A673 (cell line): ENCODE data around the gene HMX2. TPM values are rescaled to one million over a fixed set of nuclear protein-coding genes. Genes with fewer than 3 reads are reported as not detected.

Source experiments
- BruUV-seq: library from RNA; stranded (reverse); fragments of 400-500 nt; replicated peaks from 2 replicates; lab custom pipeline; 2021; lab: Mats Ljungman, UMichigan
- CTCF ChIA-PET: fragments of 300-600 bp; sonication (Branson Sonifier 250); formaldehyde crosslinking; loops from one replicate; lab custom pipeline; 2022; ENCODE audit warnings: antibody characterized with exemption; lab: Charles Lee
- POLR2A ChIA-PET: fragments of 300-600 bp; sonication (Branson Sonifier 250); formaldehyde crosslinking; loops from one replicate; lab custom pipeline; 2022; ENCODE audit warnings: antibody characterized with exemption; ENCODE audit not compliant: low non-redundant PET; lab: Charles Lee
- DNase-seq: peaks from one replicate; pipeline ENCODE4 v3.0.0-alpha.2; 2015; ENCODE audit warnings: low spot score
- H3K27ac ChIP-seq: fragments of 200-600 bp; sonication (generic); 2 replicates; pipeline ENCODE4 v1.5.1; 2016; ENCODE audit warnings: mixed run types, low read depth, mild to moderate bottlenecking, mixed read lengths, antibody characterized with exemption, low read length; ENCODE audit not compliant: poor library complexity, severe bottlenecking
- H3K27me3 ChIP-seq: fragments of 200-600 bp; sonication (generic); replicated peaks from 2 replicates; pipeline ENCODE4 v1.6.1; 2017; ENCODE audit warnings: mixed run types, low read depth, mild to moderate bottlenecking, mixed read lengths, antibody characterized with exemption, low read length; ENCODE audit not compliant: insufficient read depth, poor library complexity
- H3K36me3 ChIP-seq: fragments of 200-600 bp; sonication (generic); 2 replicates; pipeline ENCODE4 v1.6.1; 2016; ENCODE audit warnings: mixed run types, mild to moderate bottlenecking, mixed read lengths, antibody characterized with exemption, low read length; ENCODE audit not compliant: insufficient read depth, poor library complexity, severe bottlenecking
- H3K4me1 ChIP-seq: fragments of 200-600 bp; sonication (generic); 2 replicates; pipeline ENCODE4 v1.6.1; 2017; ENCODE audit warnings: mixed run types, mild to moderate bottlenecking, mixed read lengths, antibody characterized with exemption, low read length; ENCODE audit not compliant: insufficient read depth, poor library complexity, severe bottlenecking
- H3K4me3 ChIP-seq: fragments of 200-600 bp; sonication (generic); 2 replicates; pipeline ENCODE4 v1.5.1; 2016; ENCODE audit warnings: low read depth, mixed run types, mild to moderate bottlenecking, mixed read lengths, low read length; ENCODE audit not compliant: poor library complexity, severe bottlenecking
- H3K9me3 ChIP-seq: fragments of 200-600 bp; sonication (generic); 2 replicates; pipeline ENCODE4 v1.6.1; 2016; ENCODE audit warnings: mixed run types, low read depth, mild to moderate bottlenecking, mixed read lengths, antibody characterized with exemption, low read length; ENCODE audit not compliant: poor library complexity, severe bottlenecking
- CTCF ChIP-seq: fragments of 300-800, 200-600 bp; sonication (generic); conservative IDR thresholded peaks from 2 replicates; pipeline ENCODE4 v1.5.1; 2017; ENCODE audit warnings: low read depth, mild to moderate bottlenecking, antibody characterized with exemption, low read length, moderate library complexity, mixed read lengths
- EZH2 ChIP-seq: fragments of 200-600 bp; sonication (generic); IDR thresholded peaks from 2 replicates; pipeline ENCODE4 v1.6.1; 2017; ENCODE audit warnings: borderline replicate concordance, low read depth, mild to moderate bottlenecking, mixed read lengths, antibody characterized with exemption, low read length; ENCODE audit not compliant: poor library complexity, severe bottlenecking
- intact Hi-C: fragments of 100-400 bp; cut with micrococcal nuclease; formaldehyde crosslinking; loops from one replicate; pipeline ENCODE4 v1.10.0; 2022; ENCODE audit not compliant: unreplicated experiment
- total RNA-seq: library from RNA; stranded (reverse); gene quantifications from 2 replicates; pipeline ENCODE4 v1.2.3, GENCODE V29; 2021

The HMX2 gene
- total RNA-seq, 1 experiment from 2014 or later: not detected

- CTCF ChIA-PET: no interaction called here
These were observed 30.1 kb upstream of the HMX2 start for GRCh38 chr10:123117644-123118417.

GRCh38 chr10:123119081-123119480 lies 28.9 kb upstream of the HMX2 start:
- H3K27me3 ChIP-seq: peaks cover 83% of the 10 kb centered on the region
- no peak overlapping the region for H3K4me3 ChIP-seq
- H3K27ac ChIP-seq: no peak overlapping the region
- TF ChIP-seq CTCF: no peak
- TF ChIP-seq EZH2: no peak
- BruUV-seq: no TSS peak
- ChIA-PET POLR2A (no interaction called here), CTCF (no interaction called here)
- no peaks in the 10 kb centered on the region for H3K4me1 ChIP-seq
- H3K9me3 ChIP-seq: no peaks in the 10 kb centered on the region
- DNase-seq: no peak
- intact Hi-C loops: no loop called here
- no peaks in the 10 kb centered on the region for H3K36me3 ChIP-seq

More at GRCh38 chr10:123117644-123118417, 30.1 kb upstream of the HMX2 start:
- intact Hi-C loops: no loop called here
- H3K4me3 ChIP-seq: no peak overlapping the region
- peaks cover 77% of the 10 kb centered on the region for H3K27me3 ChIP-seq
- H3K4me1 ChIP-seq: no peaks in the 10 kb centered on the region
- TF ChIP-seq CTCF (no peak), EZH2 (no peak)
- H3K9me3 ChIP-seq: no peaks in the 10 kb centered on the region
- POLR2A ChIA-PET: no interaction called here
- H3K27ac ChIP-seq: no peak overlapping the region
- DNase-seq: no peak
- BruUV-seq: no TSS peak
- no peaks in the 10 kb centered on the region for H3K36me3 ChIP-seq

- BruUV-seq: no TSS peak
- Histone ChIP-seq H3K4me1 (no peaks in the 10 kb centered on the region), H3K4me3 (no peak overlapping the region), H3K36me3 (no peaks in the 10 kb centered on the region), H3K9me3 (no peaks in the 10 kb centered on the region), H3K27me3 (peaks cover 95% of the 10 kb centered on the region), H3K27ac (no peak overlapping the region)
- intact Hi-C loops: no loop called here
- POLR2A ChIA-PET: no interaction called here
- TF ChIP-seq EZH2 (no peak), CTCF (no peak)
- CTCF ChIA-PET: no interaction called here
- no peak for DNase-seq
These were observed 21.7 kb upstream of the HMX2 start for GRCh38 chr10:123126246-123126645.
